Stimulated activated CD8-positive, alpha-beta memory T cell treated with anti-CD3 and anti-CD28 coated beads, Interleukin-12 subunit alpha, Interleukin-12 subunit beta, amount 100 ng/mL, for 1 hour (primary cell): ENCODE data around the gene SLC38A1.
A peak's percentile ranks its signal among the peaks of the same experiment; 100 is the strongest.
"Not testable (repeated sequence)": the region's sequence is repeated elsewhere in the genome, so short reads cannot be mapped to it uniquely, and the experiment has no call there.

ENCODE experiments used
- DNase-seq: peaks from one replicate; pipeline ENCODE4 v3.0.0-alpha.2; 2020; ENCODE audit warnings: low read depth

SLC38A1 gene

GRCh38 chr12:46268583-46269428 is at the start of gene SLC38A1:
TSS of gene SLC38A1 (minus strand) at chr12:46269043. CDS start at chr12:46239800, 29,243 bp downstream.
- DNase-seq = peak; percentile 76

- no peak for DNase-seq
These were observed 49.2 kb upstream of the SLC38A1 start for GRCh38 chr12:46318037-46318436.

GRCh38 chr12:46304070-46304469 is 35.2 kb upstream of the SLC38A1 start:
- DNase-seq = no peak

GRCh38 chr12:46303039-46303666 is 34.3 kb upstream of the SLC38A1 start:
- peak; percentile 29 for DNase-seq

- no peak for DNase-seq
These were observed 32.1 kb upstream of the SLC38A1 start for GRCh38 chr12:46300910-46301309.

- DNase-seq = no peak
These were observed 31.0 kb upstream of the SLC38A1 start for GRCh38 chr12:46299851-46300250.

- DNase-seq = no peak
These were observed 29.4 kb upstream of the SLC38A1 start for GRCh38 chr12:46298261-46298660.

GRCh38 chr12:46296822-46297221 is 28.0 kb upstream of the SLC38A1 start:
- DNase-seq = no peak

- no peak for DNase-seq
These were observed 24.0 kb upstream of the SLC38A1 start for GRCh38 chr12:46292754-46293402.

- not testable (repeated sequence) for DNase-seq
These were observed 23.1 kb upstream of the SLC38A1 start for GRCh38 chr12:46291953-46292352.

GRCh38 chr12:46285177-46285576 is 16.3 kb upstream of the SLC38A1 start:
- DNase-seq = not testable (repeated sequence)

- no peak for DNase-seq
These were observed 14.0 kb upstream of the SLC38A1 start for GRCh38 chr12:46282829-46283228.

GRCh38 chr12:46276756-46277155 is 7.9 kb upstream of the SLC38A1 start:
- DNase-seq = no peak

GRCh38 chr12:46271863-46272262 is 3.0 kb upstream of the SLC38A1 start:
- no peak for DNase-seq

GRCh38 chr12:46269429-46270241 is 792 bp upstream of the SLC38A1 start:
- peak; percentile 51 for DNase-seq

- DNase-seq = peak; percentile 17
These were observed 839 bp downstream of the SLC38A1 start for GRCh38 chr12:46267825-46268582.

- no peak for DNase-seq
These were observed 1.3 kb downstream of the SLC38A1 start for GRCh38 chr12:46267575-46267824.

GRCh38 chr12:46266869-46267574 is 1.8 kb downstream of the SLC38A1 start:
- peak; percentile 52 for DNase-seq

- peak; percentile 25 for DNase-seq
These were observed 2.5 kb downstream of the SLC38A1 start for GRCh38 chr12:46266382-46266791.

- DNase-seq = no peak
These were observed 3.1 kb downstream of the SLC38A1 start for GRCh38 chr12:46265734-46266133.

GRCh38 chr12:46265102-46265501 is 3.7 kb downstream of the SLC38A1 start:
- DNase-seq = no peak
